Left lung (tissue), 10 donors: ENCODE results near the gene SNTB2. TPM values are rescaled to one million over a fixed set of nuclear protein-coding genes. Genes with fewer than 3 reads are reported as not detected.
A peak's percentile ranks its signal among the peaks of the same experiment; 100 is the strongest.

Experiments used
- ATAC-seq: fragments of 200-7000 bp; cut with Tn5 transposase; one replicate; pipeline ENCODE4 v1.9.1; 2020; ENCODE audit warnings: moderate library complexity
- DNase-seq, 4 donors: peaks; one replicate each; pipeline ENCODE4 v3.0.0-alpha.2; 2013 to 2020
- H3K27ac ChIP-seq, 2 donors: fragments of 200-600 bp; sonication (generic) in 1 of 2; one replicate each; pipeline versions ENCODE4 v1.5.0 to v1.8.0; 2020 to 2021
- H3K27me3 ChIP-seq, 2 donors: fragments of 200-600 bp; sonication (generic) in 1 of 2; one replicate each; pipeline versions ENCODE4 v1.5.0 to v1.8.0; 2020 to 2021
- H3K36me3 ChIP-seq, 2 donors: fragments of 200-600 bp; sonication (generic) in 1 of 2; one replicate each; pipeline versions ENCODE4 v1.5.0 to v1.8.0; 2020 to 2021
- H3K4me1 ChIP-seq, 2 donors: fragments of 200-600 bp; one replicate each; pipeline ENCODE4 v1.8.0; 2021
- H3K4me3 ChIP-seq, 2 donors: fragments of 200-600 bp; sonication (generic) in 1 of 2; one replicate each; pipeline versions ENCODE4 v1.5.0 to v1.8.0; 2020 to 2021; ENCODE audit warnings: mild to moderate bottlenecking in 1 of 2
- H3K9me3 ChIP-seq, 2 donors: fragments of 200-600 bp; sonication (generic) in 1 of 2; one replicate each; pipeline versions ENCODE4 v1.5.0 to v1.8.0; 2020 to 2021
- CTCF ChIP-seq, 2 donors: fragments of 200-600 bp; sonication (generic) in 1 of 2; IDR thresholded peaks; one replicate each; pipeline versions ENCODE4 v1.5.0 to v1.8.0; 2021; ENCODE audit warnings: antibody characterized with exemption in 2 of 2
- intact Hi-C, 2 donors: fragments of 100-400 bp; cut with DNase I; formaldehyde crosslinking; loops; one replicate each; pipeline versions ENCODE4 v1.11.2 to v1.14.2; 2022
- polyA plus RNA-seq, 6 donors: library from polyadenylated mRNA; unstranded; fragments of 120-200 nt; gene quantifications; one replicate each; pipeline ENCODE4 v1.2.1, GENCODE V29; 2013; ENCODE audit not compliant: insufficient read length in 6 of 6
- total RNA-seq, 2 donors: library from RNA; stranded (reverse); fragmentation: NEBNext Ultra II Directional; extraction: Animal tissue kit (Norgen Biotek cat#: 25700); gene quantifications; one replicate each; pipeline ENCODE4 v1.2.1, GENCODE V29; 2021
- donor health status: DM: no; HTN: yes; CAD: no.
- donor health status: DM: no; HTN: no; CAD: no.

The SNTB2 gene
- total and polyA plus RNA-seq, 8 donors: 22.8 to 47.3 (median 25.1) TPM

- TF ChIP-seq CTCF (IDR thresholded peaks at IDR 0.05): no peak
- Histone ChIP-seq H3K9me3 (no peaks in the 10 kb centered on the region), H3K4me3 (no peak overlapping the region), H3K4me1 (peaks cover 2 to 29% of the 10 kb centered on the region in 2 donors), H3K27me3 (no peaks in the 10 kb centered on the region), H3K27ac (no peak overlapping the region), H3K36me3 (no peaks in the 10 kb centered on the region)
- intact Hi-C loops: no loop called here
- DNase-seq: no peak
- no peak for ATAC-seq
Measured at GRCh38 chr16:69195369-69196029, 8.5 kb downstream of the SNTB2 start.

- H3K27ac ChIP-seq: no peak overlapping the region
Measured at GRCh38 chr16:69197573-69197972, 10.6 kb downstream of the SNTB2 start.

GRCh38 chr16:69199382-69199781, 12.4 kb downstream of the SNTB2 start:
- DNase-seq (peak in 1 of 4 donors; percentile 45), ATAC-seq (peak; percentile 64)
- H3K36me3 ChIP-seq: no peaks in the 10 kb centered on the region
- intact Hi-C loops: no loop called here
- H3K4me1 ChIP-seq: peaks cover 14 to 19% of the 10 kb centered on the region in 2 donors
- no peaks in the 10 kb centered on the region for H3K9me3 ChIP-seq
- H3K27me3 ChIP-seq: no peaks in the 10 kb centered on the region
- no peak overlapping the region for H3K4me3 ChIP-seq
- no peak overlapping the region for H3K27ac ChIP-seq
- no peak for TF ChIP-seq CTCF (IDR thresholded peaks at IDR 0.05)

More at GRCh38 chr16:69197573-69197972, 10.6 kb downstream of the SNTB2 start:
- Histone ChIP-seq H3K4me1 (peaks cover 8 to 16% of the 10 kb centered on the region in 2 donors), H3K27me3 (no peaks in the 10 kb centered on the region), H3K4me3 (no peak overlapping the region), H3K9me3 (no peaks in the 10 kb centered on the region), H3K36me3 (no peaks in the 10 kb centered on the region)
- ATAC-seq: no peak
- no peak for DNase-seq
- no peak for TF ChIP-seq CTCF (IDR thresholded peaks at IDR 0.05)
- intact Hi-C loops: no loop called here

- no peak for ATAC-seq
- intact Hi-C loops: no loop called here
- DNase-seq: peak in 1 of 4 donors; percentile 14
- H3K9me3 ChIP-seq: no peaks in the 10 kb centered on the region
- H3K36me3 ChIP-seq: no peaks in the 10 kb centered on the region
- H3K27ac ChIP-seq: peak overlapping the region in 1 of 2 donors; percentile 17
- no peaks in the 10 kb centered on the region for H3K27me3 ChIP-seq
- peaks cover 19 to 25% of the 10 kb centered on the region in 2 donors for H3K4me1 ChIP-seq
- no peak overlapping the region for H3K4me3 ChIP-seq
- no peak for TF ChIP-seq CTCF (IDR thresholded peaks at IDR 0.05)
Measured at GRCh38 chr16:69201291-69201690, 14.3 kb downstream of the SNTB2 start.

- intact Hi-C loops: no loop called here
- Histone ChIP-seq H3K9me3 (no peaks in the 10 kb centered on the region), H3K4me3 (no peak overlapping the region), H3K27ac (peak overlapping the region in 1 of 2 donors; percentile 17), H3K4me1 (peaks cover 19 to 25% of the 10 kb centered on the region in 2 donors), H3K36me3 (no peaks in the 10 kb centered on the region), H3K27me3 (no peaks in the 10 kb centered on the region)
- ATAC-seq (no peak), DNase-seq (no peak)
- TF ChIP-seq CTCF (IDR thresholded peaks at IDR 0.05): no peak
Measured at GRCh38 chr16:69201787-69202186, 14.8 kb downstream of the SNTB2 start.
